DND-41 (cell line): ENCODE data around the gene COX6A1.

Experiments used
- CTCF ChIP-seq: IDR thresholded peaks from 2 replicates; pipeline ENCODE4 v1.5.1; 2012; ENCODE audit warnings: borderline replicate concordance, low read length, moderate library complexity, mild to moderate bottlenecking; ENCODE audit not compliant: poor library complexity, severe bottlenecking; ENCODE audit errors: extremely low read depth
- EZH2 ChIP-seq: IDR thresholded peaks from 3 replicates; pipeline ENCODE4 v1.6.1; 2012; ENCODE audit warnings: borderline replicate concordance, low read depth, mild to moderate bottlenecking, moderate library complexity, low read length, inconsistent platforms; ENCODE audit not compliant: severe bottlenecking

GRCh38 chr12:120402217-120402616 lies 35.7 kb upstream of the COX6A1 start:
- TF ChIP-seq EZH2 (no peak), CTCF (no peak)
